Mesenteric fat pad (tissue), 1 donor: Measurements from ENCODE around the gene MAP4K4. TPM values are rescaled to one million over a fixed set of nuclear protein-coding genes. Genes with fewer than 3 reads are reported as not detected.

Experiments used
- DNase-seq: peaks from one replicate; pipeline ENCODE4 v3.0.0-alpha.2; 2020; ENCODE audit warnings: low spot score
- total RNA-seq: library from RNA; stranded (reverse); fragmentation: NEBNext Ultra II Directional; extraction: Animal tissue kit (Norgen Biotek cat#: 25700); gene quantifications from one replicate; pipeline ENCODE4 v1.2.1, GENCODE V29; 2021
- donor health status: DM: yes; HTN: yes; CAD: no.

MAP4K4 gene
- total RNA-seq, 1 donor from 2014 or later = 117 TPM

DNA sequence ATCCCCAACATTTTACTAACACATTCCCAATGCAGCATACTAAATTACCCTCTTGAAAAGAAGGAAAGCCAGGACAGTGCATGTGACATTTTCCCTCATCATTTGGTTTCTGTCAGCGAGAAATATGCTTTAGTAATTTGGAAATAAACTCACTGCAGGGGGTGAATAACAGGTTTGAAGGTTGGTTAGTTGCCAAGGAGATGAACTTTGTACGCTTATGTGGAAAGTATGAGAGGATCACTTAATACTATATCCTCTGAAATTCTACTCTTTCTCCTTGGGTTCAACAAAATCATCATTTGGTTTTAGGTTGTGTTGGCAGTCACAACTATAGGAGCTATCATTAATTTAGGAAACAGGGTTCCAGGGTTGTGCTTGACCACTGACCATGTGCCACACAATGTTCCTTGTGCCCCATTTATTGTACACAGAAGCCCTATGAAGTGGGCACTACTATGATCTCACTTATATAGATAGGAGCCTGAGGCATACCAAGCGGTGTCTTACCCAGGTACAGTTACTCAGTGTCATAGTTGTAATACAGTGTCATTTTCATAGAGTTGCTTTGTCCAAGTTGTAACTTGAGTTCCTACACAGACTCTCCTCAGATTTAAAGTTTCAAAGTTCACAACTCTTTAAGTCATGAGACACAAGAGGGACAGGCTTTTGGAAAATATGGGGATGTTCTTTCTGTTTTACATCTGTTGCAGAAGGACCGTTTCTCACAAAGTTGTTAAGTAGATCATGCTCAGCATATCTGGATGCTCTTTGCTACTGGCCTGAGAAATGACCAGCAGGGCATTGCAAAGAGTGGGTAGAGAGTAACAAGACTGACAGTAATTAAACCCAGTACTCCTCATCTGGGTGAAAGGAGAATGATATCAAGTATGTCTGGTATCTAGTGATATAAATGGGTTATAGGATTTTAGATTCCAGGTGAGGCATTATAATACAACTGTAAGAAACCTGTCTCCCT, 91.8 kb downstream of the MAP4K4 start:
- no peak for DNase-seq

- no peak for DNase-seq
Observed at GRCh38 chr2:101790416-101790815, 92.9 kb downstream of the MAP4K4 start.

DNA sequence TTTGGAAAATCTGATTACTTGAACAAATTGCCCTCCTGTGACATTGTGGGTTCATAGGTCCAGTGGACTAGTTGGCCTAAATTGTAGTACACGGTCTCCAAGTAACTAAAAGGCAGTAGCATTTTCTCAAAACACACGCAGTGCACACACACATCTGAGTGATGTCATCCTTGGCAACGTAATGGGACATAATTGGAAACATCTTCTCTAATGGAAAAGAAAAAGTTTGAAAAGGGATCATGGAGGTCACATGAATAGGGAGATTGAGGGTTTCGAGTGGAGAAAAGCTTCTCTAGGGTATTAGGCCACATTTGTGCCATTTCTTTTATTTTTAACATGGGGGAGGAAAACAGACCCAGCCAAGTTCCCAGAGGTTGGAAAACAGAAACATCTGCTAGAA, 93.3 kb downstream of the MAP4K4 start:
- no peak for DNase-seq

GRCh38 chr2:101792208-101792607, 94.7 kb downstream of the MAP4K4 start:
- no peak for DNase-seq

- no peak for DNase-seq
Observed at GRCh38 chr2:101793277-101793969, 95.9 kb downstream of the MAP4K4 start.

GRCh38 chr2:101794141-101794540, 96.6 kb downstream of the MAP4K4 start:
- no peak for DNase-seq

DNA sequence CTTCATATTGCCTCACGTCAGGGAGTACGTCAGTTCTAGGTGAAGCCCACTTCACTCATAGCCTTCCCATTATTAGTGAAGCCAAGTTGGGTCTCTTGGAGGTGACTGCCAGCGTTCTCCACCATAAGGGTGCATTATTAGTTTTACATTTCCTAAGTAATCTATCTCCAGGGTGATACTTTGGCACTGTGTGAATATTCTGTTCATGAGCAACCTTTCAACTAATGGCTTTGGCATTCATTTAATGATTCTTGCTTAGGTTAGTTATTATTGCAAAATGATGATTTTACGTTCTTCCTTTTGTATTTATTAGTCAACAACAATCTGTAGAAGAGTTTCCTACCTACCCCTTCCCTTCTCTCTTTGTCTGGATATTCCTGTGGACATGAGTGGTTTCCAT, 97.5 kb downstream of the MAP4K4 start:
- DNase-seq = no peak

DNA sequence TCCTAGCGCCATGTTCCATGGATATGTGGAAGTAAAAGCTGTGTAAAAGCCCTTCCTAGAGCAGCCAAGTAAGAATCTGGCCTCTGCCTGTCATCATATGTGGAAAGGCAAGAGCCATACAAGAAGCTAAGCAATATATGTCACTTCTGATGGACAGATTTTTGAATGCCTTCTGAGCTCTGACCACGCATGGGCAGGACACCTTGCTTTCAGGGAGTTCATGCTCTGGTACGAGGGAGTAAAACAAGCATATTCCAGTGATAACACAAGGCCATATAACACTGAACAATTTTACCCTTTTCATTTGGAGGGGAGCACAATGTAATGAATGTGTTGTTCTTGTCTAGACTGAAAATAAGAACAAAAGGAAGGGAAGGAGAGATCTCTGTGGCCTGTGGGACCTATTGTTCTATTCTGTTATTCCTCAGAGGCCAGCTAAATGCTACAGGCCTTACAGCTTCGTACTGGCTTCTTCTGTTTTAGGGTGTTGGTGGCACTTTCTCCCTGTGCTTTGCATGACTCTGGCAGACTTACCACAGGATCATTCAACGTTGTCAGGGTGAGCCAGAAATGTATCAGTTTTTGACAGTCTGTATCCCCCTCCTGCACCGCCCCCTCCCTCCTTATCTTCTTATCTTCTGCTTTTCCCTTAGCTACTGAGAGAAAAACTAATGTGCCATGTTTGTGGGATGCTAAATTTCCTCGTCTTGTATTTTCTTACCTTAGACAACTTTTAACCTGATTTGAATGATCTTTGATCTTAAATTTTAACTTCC, 99.5 kb downstream of the MAP4K4 start:
- DNase-seq = no peak

- DNase-seq = no peak
Observed at GRCh38 chr2:101801496-101801895, 104.0 kb downstream of the MAP4K4 start.

DNA sequence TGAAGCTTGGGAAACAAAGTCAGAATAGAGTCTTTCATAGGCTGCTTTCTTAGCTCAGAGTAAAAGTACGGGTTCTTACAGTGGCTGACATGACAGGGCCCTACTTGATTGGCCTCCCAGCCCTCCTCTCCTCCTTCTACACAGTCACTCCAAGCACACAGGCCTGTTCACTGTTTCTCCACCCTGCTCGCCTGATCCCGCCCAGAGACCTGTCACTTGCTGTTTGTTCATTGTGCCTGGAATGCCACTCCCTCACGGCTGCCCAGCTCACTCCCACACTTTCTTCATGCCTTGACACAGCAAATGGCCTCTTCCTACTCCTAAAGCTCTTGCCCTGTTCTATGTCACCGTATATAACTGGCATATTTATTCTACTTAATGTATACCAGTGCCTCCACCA, 104.8 kb downstream of the MAP4K4 start:
- DNase-seq = no peak

GRCh38 chr2:101803128-101803527, 105.6 kb downstream of the MAP4K4 start:
- DNase-seq = no peak

GRCh38 chr2:101803945-101804696, 106.6 kb downstream of the MAP4K4 start:
- no peak for DNase-seq

GRCh38 chr2:101805152-101806088, 107.9 kb downstream of the MAP4K4 start:
- no peak for DNase-seq

DNA sequence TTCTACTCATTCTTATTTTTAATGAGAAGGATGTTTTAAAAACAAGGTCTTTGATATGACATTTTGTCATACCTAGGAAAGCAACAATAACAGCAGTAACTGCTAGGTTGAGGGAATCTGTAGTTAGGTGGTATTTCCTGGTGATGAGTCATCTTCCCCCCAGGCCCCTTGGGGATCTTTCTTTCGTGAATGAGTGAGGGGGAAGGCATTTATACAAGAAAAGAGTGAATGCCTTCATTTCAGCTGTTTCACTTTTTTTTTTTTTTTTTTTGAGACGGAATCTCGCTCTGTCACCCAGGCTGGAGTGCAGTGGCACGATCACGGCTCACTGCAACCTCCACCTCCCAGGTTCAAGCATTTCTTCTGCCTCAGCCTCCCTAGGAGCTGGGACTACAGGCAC, 108.6 kb downstream of the MAP4K4 start:
- no peak for DNase-seq

DNA sequence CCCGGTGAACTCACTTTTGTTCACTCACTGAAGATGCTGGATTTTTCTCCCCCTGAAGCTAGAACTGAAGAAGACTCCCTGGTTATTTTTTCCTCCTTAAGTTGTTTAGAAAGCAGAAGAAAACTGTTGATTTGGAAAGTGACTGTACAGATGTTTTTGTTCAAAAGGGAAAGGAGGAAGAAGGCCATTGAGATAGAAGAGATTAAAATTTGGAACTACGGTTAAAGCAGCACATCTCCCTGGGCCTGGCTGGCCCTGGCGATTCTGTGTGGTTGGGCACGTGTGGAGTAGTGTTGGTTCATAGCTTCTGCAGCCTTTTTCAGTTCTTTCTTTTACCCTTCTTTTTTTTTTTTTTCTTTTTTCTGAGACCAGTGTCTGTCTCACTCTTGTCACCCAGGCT, 109.2 kb downstream of the MAP4K4 start:
- no peak for DNase-seq

DNA sequence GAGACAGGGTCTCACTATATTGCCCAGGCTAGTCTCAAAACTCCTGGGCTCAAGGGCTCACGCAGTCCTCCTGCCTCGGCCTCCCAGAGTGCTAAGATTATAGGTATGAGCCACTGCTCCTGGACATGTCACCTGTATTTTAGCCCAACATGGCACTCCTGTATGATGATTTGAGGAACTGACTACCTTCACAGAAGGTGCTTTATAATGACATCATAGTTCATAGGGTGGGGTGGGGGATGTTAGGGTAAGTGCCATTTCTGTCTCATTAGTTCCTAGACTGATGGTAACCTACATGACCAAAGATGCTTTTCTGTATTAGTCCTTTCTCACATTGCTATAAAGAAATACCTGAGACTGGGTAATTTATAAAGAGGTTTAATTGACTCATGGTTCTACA, 109.7 kb downstream of the MAP4K4 start:
- no peak for DNase-seq

- DNase-seq = no peak
Observed at GRCh38 chr2:101808006-101808562, 110.6 kb downstream of the MAP4K4 start.

DNA sequence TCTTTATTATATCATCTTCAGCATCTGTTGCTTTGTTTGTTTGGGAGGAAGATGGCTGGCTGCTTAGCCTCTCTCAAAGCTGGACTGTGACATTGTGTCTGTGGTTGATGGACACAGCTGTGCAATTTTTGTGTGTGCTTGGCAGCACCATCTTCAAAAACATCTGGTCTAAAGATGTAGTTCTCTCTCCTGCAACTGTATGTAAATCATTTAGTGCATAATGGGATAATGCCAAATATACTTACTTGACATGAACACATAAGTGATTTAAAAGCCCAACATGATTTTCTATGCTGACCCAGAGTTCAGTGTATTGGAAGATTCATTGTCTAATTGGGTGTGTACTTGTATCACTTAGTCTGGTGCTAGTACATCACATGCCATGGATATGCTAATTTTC, 112.2 kb downstream of the MAP4K4 start:
- DNase-seq = no peak

GRCh38 chr2:101811226-101812015, 113.9 kb downstream of the MAP4K4 start:
- no peak for DNase-seq
